HepG2 (cell line): ENCODE results near the gene KCND3. TPM values are rescaled to one million over a fixed set of nuclear protein-coding genes. Genes with fewer than 3 reads are reported as not detected.

ENCODE experiments used
- ATAC-seq: fragments of 200-7000 bp; cut with Tn5 transposase; 3 replicates; pipeline ENCODE4 v1.9.1; 2020; ENCODE audit warnings: mild to moderate bottlenecking, moderate library complexity
- BruUV-seq: library from RNA; stranded (reverse); fragments of 400-500 nt; replicated peaks from 2 replicates; lab custom pipeline; 2021; lab: Mats Ljungman, UMichigan
- CTCF ChIA-PET: fragments of 300-600 bp; formaldehyde crosslinking; extraction: SDS; loops from one replicate; lab custom pipeline; 2021; ENCODE audit warnings: low total read pairs, inconsistent platforms, low intra/inter-chr PET ratio; lab: Yijun Ruan, JAX
- POLR2A ChIA-PET: fragments of 350-600 bp; sonication (Branson Sonifier 250); formaldehyde crosslinking; loops from one replicate; lab custom pipeline; 2020; ENCODE audit warnings: antibody characterized with exemption, inconsistent platforms; lab: Yijun Ruan, JAX
- DNase-seq: peaks from one replicate; pipeline ENCODE4 v3.0.0-alpha.2; 2015; ENCODE audit warnings: low spot score
- FAIRE-seq: peaks from 3 replicates; lab custom pipeline; 2011; peaks lifted over from hg19 to GRCh38; lab: Jason Lieb, UNC
- H2AFZ ChIP-seq: one replicate; pipeline ENCODE4 v1.6.1; 2011; ENCODE audit warnings: low read length, inconsistent platforms
- H3K27ac ChIP-seq: fragments of 300-600 bp; 3 replicates; pipeline ENCODE4 v1.8.0; 2011; ENCODE audit warnings: mixed run types, mild to moderate bottlenecking, mixed read lengths, low read length, inconsistent platforms; ENCODE audit not compliant: insufficient read depth; ENCODE audit errors: extremely low read length
- H3K27me3 ChIP-seq, 2 experiments: fragments of 200-600 bp in 1 of 2; 2 replicates in 1 of 2; 3 replicates in 1 of 2; pipeline versions ENCODE4 v1.6.0 to v1.8.0; 2011; ENCODE audit warnings: low read length in 2 of 2, mild to moderate bottlenecking in 2 of 2, moderate library complexity in 2 of 2, inconsistent platforms in 1 of 2; ENCODE audit not compliant: insufficient read depth in 2 of 2, control insufficient read depth in 1 of 2
- H3K36me3 ChIP-seq, 2 experiments: fragments of 200-600 bp in 1 of 2; replicated peaks in 1 of 2; 2 replicates in 1 of 2; 3 replicates in 1 of 2; pipeline versions ENCODE4 v1.5.1 to v1.8.0; 2011; ENCODE audit warnings: low read length in 2 of 2, inconsistent platforms in 1 of 2; ENCODE audit not compliant: insufficient read depth in 2 of 2, control insufficient read depth in 1 of 2
- H3K4me1 ChIP-seq: 2 replicates; pipeline ENCODE4 v1.5.1; 2012; ENCODE audit warnings: low read length, inconsistent platforms; ENCODE audit not compliant: insufficient read depth
- H3K4me2 ChIP-seq: 2 replicates; pipeline ENCODE4 v1.6.0; 2011; ENCODE audit warnings: low read depth, low read length, inconsistent platforms
- H3K4me3 ChIP-seq, 3 experiments: fragments of 200-600 bp in 1 of 3; sonication (generic), shearing (Covaris generic) in 1 of 3; replicated peaks in 1 of 3; 2 replicates each; pipeline ENCODE4 v1.5.1; 2011 to 2016; ENCODE audit warnings: low read length in 3 of 3, inconsistent platforms in 2 of 3, low read depth in 2 of 3, mild to moderate bottlenecking in 2 of 3, control low read depth in 1 of 3, mixed read lengths in 1 of 3; ENCODE audit not compliant: insufficient read depth in 1 of 3
- H3K79me2 ChIP-seq: one replicate; pipeline ENCODE4 v1.6.1; 2011; ENCODE audit warnings: low read length, inconsistent platforms; ENCODE audit not compliant: insufficient read depth
- H3K9ac ChIP-seq: 2 replicates; pipeline ENCODE4 v1.6.0; 2011; ENCODE audit warnings: mild to moderate bottlenecking, low read depth, low read length, inconsistent platforms; ENCODE audit not compliant: insufficient read depth
- H3K9me3 ChIP-seq: 2 replicates; pipeline ENCODE4 v1.5.1; 2012; ENCODE audit warnings: mild to moderate bottlenecking, low read length
- H4K20me1 ChIP-seq: 2 replicates; pipeline ENCODE4 v1.6.0; 2011; ENCODE audit warnings: inconsistent platforms, mild to moderate bottlenecking, low read length, moderate library complexity; ENCODE audit not compliant: insufficient read depth
- HOXA9 ChIP-seq: sonication (generic); formaldehyde crosslinking; IDR thresholded peaks from 2 replicates; pipeline ENCODE4 v1.8.1; 2022; ENCODE audit warnings: missing genetic modification reagents, mild to moderate bottlenecking, moderate library complexity, borderline replicate concordance
- MEIS1 ChIP-seq: sonication (generic); formaldehyde crosslinking; IDR thresholded peaks from 2 replicates; pipeline ENCODE4 v1.9.0; 2021; ENCODE audit warnings: mild to moderate bottlenecking, missing genetic modification reagents, moderate library complexity, borderline replicate concordance
- SSRP1 ChIP-seq: IDR thresholded peaks from 2 replicates; pipeline ENCODE4 v1.6.1; 2016; ENCODE audit warnings: control low read depth
- ZFP91 ChIP-seq: sonication (generic); formaldehyde crosslinking; IDR thresholded peaks from 2 replicates; pipeline ENCODE4 v1.9.0; 2022; ENCODE audit warnings: missing genetic modification reagents, mild to moderate bottlenecking, borderline replicate concordance
- ZNF724P ChIP-seq: sonication (generic); formaldehyde crosslinking; IDR thresholded peaks from 2 replicates; pipeline ENCODE4 v1.8.0; 2022; ENCODE audit warnings: missing genetic modification reagents, borderline replicate concordance
- WGBS: methylation state at CpG from one replicate; pipeline ENCODE4 v1.1.6; 2017; ENCODE audit warnings: low lambda C conversion rate; 5-methylcytosine and 5-hydroxymethylcytosine counted together
- in situ Hi-C: cut with HindIII; loops from 2 replicates; pipeline ENCODE4 v1.10.0; 2017; ENCODE audit warnings: low pct_unique_long_range_greater_than_20kb; ENCODE audit not compliant: extremely low pct_ligation_motif_present
- intact Hi-C: fragments of 100-400 bp; cut with micrococcal nuclease; formaldehyde crosslinking; loops from one replicate; pipeline ENCODE4 v1.10.0; 2022; ENCODE audit not compliant: unreplicated experiment
- polyA plus RNA-seq, 8 experiments: library from polyadenylated mRNA; depleted of rRNA in 3 of 8; stranded (reverse) in 7 of 8; unstranded in 1 of 8; fragments of >200 nt; fragmentation: Illumina TruSeq in 4 of 8; extraction: Trizol in 4 of 8; gene quantifications; 2 replicates each; pipeline versions ENCODE4 v1.2.1 to v1.2.3, GENCODE V29; 2011 to 2016; ENCODE audit warnings: low read depth in 4 of 8, missing spikeins in 1 of 8, mixed read lengths in 1 of 8; ENCODE audit not compliant: insufficient read depth in 1 of 8
- total RNA-seq, 5 experiments: library from RNA; depleted of rRNA; stranded (reverse); fragments of >200 nt; fragmentation: Illumina TruSeq; extraction: Trizol; gene quantifications; 2 replicates each; pipeline ENCODE4 v1.2.3, GENCODE V29; 2016; ENCODE audit warnings: low read depth in 1 of 5

The KCND3 gene
- total and polyA plus RNA-seq, 2 of the 13 experiments (the other 11 are each of a cell fraction or from before 2014, with no cell fraction given): 0.04 TPM; not detected in 1

- TF ChIP-seq ZFP91 (CRISPR knock-in tag): no peak
- TF ChIP-seq ZNF724P (CRISPR knock-in tag): no peak
- no peak for TF ChIP-seq HOXA9
Observed at GRCh38 chr1:111887385-111887784, 102.1 kb downstream of the KCND3 start (continued).

GRCh38 chr1:111886741-111887140, 102.7 kb downstream of the KCND3 start:
- CTCF ChIA-PET: no interaction called here
- WGBS: 24% methylated on average over 2 of the region's 2 CpGs
- peaks cover 0 to 4% of the 10 kb centered on the region in 2 experiments; a peak in 1 of 5 replicates for H3K27me3 ChIP-seq
- BruUV-seq: no TSS peak
- in situ Hi-C loops (no loop called here), intact Hi-C loops (no loop called here)
- ATAC-seq: no peak
- H3K9ac ChIP-seq: no peak overlapping the region
- TF ChIP-seq SSRP1 (CRISPR knock-in tag) (no peak), MEIS1 (CRISPR knock-in tag) (no peak)
- no peaks in the 10 kb centered on the region for H3K79me2 ChIP-seq
- H2AFZ ChIP-seq: no peak overlapping the region
- peaks cover 10% of the 10 kb centered on the region; the same call in 1 of the 2 replicates for H3K4me1 ChIP-seq
- POLR2A ChIA-PET: no interaction called here
- FAIRE-seq: no peak
- no peak overlapping the region for H3K4me2 ChIP-seq
- DNase-seq: no peak
- H4K20me1 ChIP-seq: peaks cover 2% of the 10 kb centered on the region; the same call in 1 of the 2 replicates
- H3K36me3 ChIP-seq: no peaks in the 10 kb centered on the region
- no peak overlapping the region for H3K4me3 ChIP-seq
- H3K27ac ChIP-seq: no peak overlapping the region
- no peaks in the 10 kb centered on the region for H3K9me3 ChIP-seq
